ENCODE results near the gene SLC26A6.

SLC26A6 gene

GRCh38 chr3:48662753-48663488 lies 27.7 kb upstream of the SLC26A6 start, which contains the start of gene CELSR3:
Gene CELSR3, minus strand, starts transcription at chr3:48662886. Its CDS starts 252 bp downstream, at chr3:48662634.
- TF ChIP-seq OSR1 (CRISPR knock-in tag; IDR thresholded peaks at IDR 0.05) = no peak
- TF ChIP-seq CSRNP3 (CRISPR knock-in tag; IDR thresholded peaks at IDR 0.05) = no peak
- TF ChIP-seq CSDC2 (CRISPR knock-in tag; IDR thresholded peaks at IDR 0.05) = no peak
- no peak for TF ChIP-seq ZFP30 (CRISPR knock-in tag; IDR thresholded peaks at IDR 0.05)
- no peak for TF ChIP-seq RARB (CRISPR knock-in tag; IDR thresholded peaks at IDR 0.05)
- TF ChIP-seq POU6F1 (CRISPR knock-in tag; IDR thresholded peaks at IDR 0.05; ENCODE audit: borderline replicate concordance, low read depth) = no peak
- no peak for TF ChIP-seq ZNF8 (CRISPR knock-in tag; IDR thresholded peaks at IDR 0.05)
- 0 out of 2 replicates have a peak, but pooled peaks have one; percentile 22 for TF ChIP-seq SNAI2 (CRISPR knock-in tag; IDR thresholded peaks at IDR 0.05)
- TF ChIP-seq ESRRG (CRISPR knock-in tag; IDR thresholded peaks at IDR 0.05) = peak; percentile 34; the same call in 1 of the 2 replicates
- no peak for TF ChIP-seq TSHZ2 (CRISPR knock-in tag; IDR thresholded peaks at IDR 0.05)
- no peak for TF ChIP-seq PPARA (CRISPR knock-in tag; IDR thresholded peaks at IDR 0.05; ENCODE audit: borderline replicate concordance)
- TF ChIP-seq ZC3H10 (CRISPR knock-in tag; IDR thresholded peaks at IDR 0.05) = no peak
- TF ChIP-seq BACH2 (CRISPR knock-in tag; IDR thresholded peaks at IDR 0.05; ENCODE audit: borderline replicate concordance) = no peak
- no peak for TF ChIP-seq ZNF565 (CRISPR knock-in tag; conservative IDR thresholded peaks at IDR 0.05; ENCODE audit: low read depth)
- TF ChIP-seq CREB5 (CRISPR knock-in tag; IDR thresholded peaks at IDR 0.05; ENCODE audit: low read depth) = peak; percentile 65; the same call in 1 of the 2 replicates
- peak; percentile 78 for ATAC-seq

- TF ChIP-seq CREB5 (CRISPR knock-in tag; IDR thresholded peaks at IDR 0.05; ENCODE audit: low read depth) (no peak), CSDC2 (CRISPR knock-in tag; IDR thresholded peaks at IDR 0.05) (no peak), TOX (CRISPR knock-in tag; IDR thresholded peaks at IDR 0.05; ENCODE audit: borderline replicate concordance) (no peak), ISL1 (CRISPR knock-in tag; IDR thresholded peaks at IDR 0.05) (no peak), ZFP30 (CRISPR knock-in tag; IDR thresholded peaks at IDR 0.05) (no peak), BACH2 (CRISPR knock-in tag; IDR thresholded peaks at IDR 0.05; ENCODE audit: borderline replicate concordance) (no peak), CSRNP3 (CRISPR knock-in tag; IDR thresholded peaks at IDR 0.05) (no peak), POU6F1 (CRISPR knock-in tag; IDR thresholded peaks at IDR 0.05; ENCODE audit: borderline replicate concordance, low read depth) (no peak), TCF4 (CRISPR knock-in tag; IDR thresholded peaks at IDR 0.05; ENCODE audit: borderline replicate concordance) (no peak), ZNF8 (CRISPR knock-in tag; IDR thresholded peaks at IDR 0.05) (no peak), ZC3H10 (CRISPR knock-in tag; IDR thresholded peaks at IDR 0.05) (no peak), PPARA (CRISPR knock-in tag; IDR thresholded peaks at IDR 0.05; ENCODE audit: borderline replicate concordance) (no peak)
- ATAC-seq = no peak
Measured at GRCh38 chr3:48662145-48662752, 27.0 kb upstream of the SLC26A6 start.
